ENCODE results near the gene ARPC5L.

The ARPC5L gene

GRCh38 chr9:124815601-124816000 lies 46.3 kb upstream of the ARPC5L start:
- Histone ChIP-seq H3K4me3 (replicated peaks; ENCODE audit: low read depth, low read length) (no peak overlapping the region), H3K36me3 (ENCODE audit: control insufficient read depth, insufficient read depth, low read length) (no peaks in the 10 kb centered on the region), H3K27me3 (replicated peaks; ENCODE audit: control insufficient read depth, insufficient read depth, low read length) (no peaks in the 10 kb centered on the region)
- TF ChIP-seq CTCF (IDR thresholded peaks at IDR 0.05; ENCODE audit: insufficient read depth, low read length, poor library complexity, severe bottlenecking): no peak
- DNase-seq (ENCODE audit: extremely low read depth, insufficient read length): no peak

GRCh38 chr9:124818431-124819281 lies 43.3 kb upstream of the ARPC5L start:
- H3K36me3 ChIP-seq (ENCODE audit: control insufficient read depth, insufficient read depth, low read length): no peaks in the 10 kb centered on the region
- no peak for TF ChIP-seq CTCF (IDR thresholded peaks at IDR 0.05; ENCODE audit: insufficient read depth, low read length, poor library complexity, severe bottlenecking)
- peak overlapping the region; percentile 22 for H3K4me3 ChIP-seq (replicated peaks; ENCODE audit: low read depth, low read length)
- DNase-seq (ENCODE audit: extremely low read depth, insufficient read length): peak; percentile 56
- H3K27me3 ChIP-seq (replicated peaks; ENCODE audit: control insufficient read depth, insufficient read depth, low read length): no peaks in the 10 kb centered on the region

GRCh38 chr9:124820698-124821623 lies 41.0 kb upstream of the ARPC5L start:
- no peak for TF ChIP-seq CTCF (IDR thresholded peaks at IDR 0.05; ENCODE audit: insufficient read depth, low read length, poor library complexity, severe bottlenecking)
- Histone ChIP-seq H3K27me3 (replicated peaks; ENCODE audit: control insufficient read depth, insufficient read depth, low read length) (no peaks in the 10 kb centered on the region), H3K4me3 (replicated peaks; ENCODE audit: low read depth, low read length) (no peak overlapping the region), H3K36me3 (ENCODE audit: control insufficient read depth, insufficient read depth, low read length) (no peaks in the 10 kb centered on the region)
- no peak for DNase-seq (ENCODE audit: extremely low read depth, insufficient read length)

- no peak for TF ChIP-seq CTCF (IDR thresholded peaks at IDR 0.05; ENCODE audit: insufficient read depth, low read length, poor library complexity, severe bottlenecking)
- Histone ChIP-seq H3K36me3 (ENCODE audit: control insufficient read depth, insufficient read depth, low read length) (no peaks in the 10 kb centered on the region), H3K4me3 (replicated peaks; ENCODE audit: low read depth, low read length) (no peak overlapping the region), H3K27me3 (replicated peaks; ENCODE audit: control insufficient read depth, insufficient read depth, low read length) (no peaks in the 10 kb centered on the region)
- no peak for DNase-seq (ENCODE audit: extremely low read depth, insufficient read length)
These were observed 33.2 kb upstream of the ARPC5L start for GRCh38 chr9:124828489-124829333.

GRCh38 chr9:124829334-124829669 lies 32.6 kb upstream of the ARPC5L start:
- H3K36me3 ChIP-seq (ENCODE audit: control insufficient read depth, insufficient read depth, low read length): no peaks in the 10 kb centered on the region
- no peak for TF ChIP-seq CTCF (IDR thresholded peaks at IDR 0.05; ENCODE audit: insufficient read depth, low read length, poor library complexity, severe bottlenecking)
- DNase-seq (ENCODE audit: extremely low read depth, insufficient read length): no peak

More at GRCh38 chr9:124829334-124829669, 32.6 kb upstream of the ARPC5L start:
- Histone ChIP-seq H3K27me3 (replicated peaks; ENCODE audit: control insufficient read depth, insufficient read depth, low read length) (no peaks in the 10 kb centered on the region), H3K4me3 (replicated peaks; ENCODE audit: low read depth, low read length) (no peak overlapping the region)

Measured in GM06990 (cell line).